Hepatocyte (in vitro differentiated cells): ENCODE measurements around the gene OTUD4.

Source experiments
- CTCF ChIP-seq: fragments of 200-600 bp; sonication (generic); IDR thresholded peaks from 2 replicates; pipeline ENCODE4 v1.5.1; 2016; ENCODE audit warnings: antibody characterized with exemption, mild to moderate bottlenecking; ENCODE audit not compliant: poor library complexity
- EZH2 ChIP-seq: fragments of 200-600 bp; sonication (generic); IDR thresholded peaks from 2 replicates; pipeline ENCODE4 v1.6.1; 2016; ENCODE audit warnings: antibody characterized with exemption, mild to moderate bottlenecking, borderline replicate concordance
- EZH2phosphoT487 ChIP-seq: fragments of 200-600 bp; sonication (generic); IDR thresholded peaks from one replicate; pipeline ENCODE4 v1.6.1; 2018; ENCODE audit warnings: antibody characterized with exemption, mild to moderate bottlenecking, low read depth, moderate library complexity; ENCODE audit not compliant: unreplicated experiment, severe bottlenecking

GRCh38 chr4:145170223-145170622 is 10.2 kb downstream of the OTUD4 start:
- no peak for TF ChIP-seq CTCF
- TF ChIP-seq EZH2, result no peak
- no peak for TF ChIP-seq EZH2phosphoT487
